ENCODE data around the gene EPB41L3.

DNA sequence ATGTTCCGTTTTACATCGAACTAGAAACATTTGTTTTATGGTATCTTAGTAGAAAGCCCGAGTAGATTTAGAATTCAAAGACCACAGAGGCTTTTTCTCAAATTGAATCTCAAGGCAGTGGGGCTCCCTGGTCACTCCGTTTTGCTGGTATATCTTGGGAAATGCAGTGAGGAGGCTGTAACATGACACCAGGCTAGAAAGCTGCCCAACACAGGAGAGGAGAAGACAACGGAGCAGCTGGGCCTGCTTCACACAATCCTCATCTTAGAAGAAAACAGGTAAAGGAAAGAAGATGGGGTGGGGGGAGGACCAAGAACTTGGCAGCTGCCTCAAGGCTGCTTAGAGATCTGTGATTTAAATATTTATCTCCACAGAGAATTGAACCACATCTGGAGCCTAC is 38.3 kb upstream of the EPB41L3 start:
- TF ChIP-seq, protein P1, sequence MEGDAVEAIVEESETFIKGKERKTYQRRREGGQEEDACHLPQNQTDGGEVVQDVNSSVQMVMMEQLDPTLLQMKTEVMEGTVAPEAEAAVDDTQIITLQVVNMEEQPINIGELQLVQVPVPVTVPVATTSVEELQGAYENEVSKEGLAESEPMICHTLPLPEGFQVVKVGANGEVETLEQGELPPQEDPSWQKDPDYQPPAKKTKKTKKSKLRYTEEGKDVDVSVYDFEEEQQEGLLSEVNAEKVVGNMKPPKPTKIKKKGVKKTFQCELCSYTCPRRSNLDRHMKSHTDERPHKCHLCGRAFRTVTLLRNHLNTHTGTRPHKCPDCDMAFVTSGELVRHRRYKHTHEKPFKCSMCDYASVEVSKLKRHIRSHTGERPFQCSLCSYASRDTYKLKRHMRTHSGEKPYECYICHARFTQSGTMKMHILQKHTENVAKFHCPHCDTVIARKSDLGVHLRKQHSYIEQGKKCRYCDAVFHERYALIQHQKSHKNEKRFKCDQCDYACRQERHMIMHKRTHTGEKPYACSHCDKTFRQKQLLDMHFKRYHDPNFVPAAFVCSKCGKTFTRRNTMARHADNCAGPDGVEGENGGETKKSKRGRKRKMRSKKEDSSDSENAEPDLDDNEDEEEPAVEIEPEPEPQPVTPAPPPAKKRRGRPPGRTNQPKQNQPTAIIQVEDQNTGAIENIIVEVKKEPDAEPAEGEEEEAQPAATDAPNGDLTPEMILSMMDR (IDR thresholded peaks at IDR 0.05; ENCODE audit: poor library complexity, severe bottlenecking), result no peak
- no peak for TF ChIP-seq EZH2 (IDR thresholded peaks at IDR 0.05; ENCODE audit: borderline replicate concordance, insufficient read depth, low read length, poor library complexity, severe bottlenecking)

Measured in neural cell (in vitro differentiated cells).